Large intestine (tissue), 3 donors: Measurements from ENCODE around the gene WDR53. TPM values are rescaled to one million over a fixed set of nuclear protein-coding genes. Genes with fewer than 3 reads are reported as not detected.

Experiments used
- DNase-seq, 2 donors: peaks; one replicate each; pipeline versions ENCODE4 v3.0.0 to v3.0.0-alpha.2; 2013
- H3K27ac ChIP-seq: one replicate; pipeline ENCODE4 v1.5.1; 2013; ENCODE audit warnings: low read length
- H3K27me3 ChIP-seq: 2 replicates; pipeline ENCODE4 v1.6.1; 2013; ENCODE audit warnings: low read length; ENCODE audit not compliant: control insufficient read depth, insufficient read depth
- H3K36me3 ChIP-seq: 2 replicates; pipeline ENCODE4 v1.6.1; 2013; ENCODE audit warnings: low read length; ENCODE audit not compliant: control insufficient read depth, insufficient read depth
- H3K4me1 ChIP-seq: one replicate; pipeline ENCODE4 v1.6.1; 2013; ENCODE audit warnings: low read length; ENCODE audit not compliant: control insufficient read depth, insufficient read depth
- H3K4me3 ChIP-seq: one replicate; pipeline ENCODE4 v1.5.1; 2013; ENCODE audit warnings: low read length
- H3K9me3 ChIP-seq: one replicate; pipeline ENCODE4 v1.6.1; 2013; ENCODE audit warnings: mild to moderate bottlenecking, low read depth, low read length, moderate library complexity; ENCODE audit not compliant: control insufficient read depth
- WGBS: methylation state at CpG from one replicate; pipeline ENCODE4 v1.1.5; 2013; ENCODE audit warnings: low lambda C conversion rate; ENCODE audit not compliant: insufficient coverage; 5-methylcytosine and 5-hydroxymethylcytosine counted together
- polyA plus RNA-seq: library from polyadenylated mRNA; unstranded; fragments of 120-200 nt; gene quantifications from one replicate; pipeline ENCODE4 v1.2.1, GENCODE V29; 2013

Gene WDR53
- polyA plus RNA-seq, 1 donor, result 9.2 TPM

- WGBS, result 100% methylated on average over 3 of the region's 8 CpGs
- Histone ChIP-seq H3K36me3 (peaks cover 4% of the 10 kb centered on the region), H3K27me3 (no peaks in the 10 kb centered on the region), H3K4me3 (no peak overlapping the region), H3K27ac (no peak overlapping the region), H3K9me3 (peaks cover 3% of the 10 kb centered on the region), H3K4me1 (peaks cover 3% of the 10 kb centered on the region)
- no peak for DNase-seq
Measured at GRCh38 chr3:196506687-196507086, 61.7 kb downstream of the WDR53 start.

GRCh38 chr3:196504556-196504955 lies 63.8 kb downstream of the WDR53 start:
- no peak for DNase-seq
- Histone ChIP-seq H3K27ac (no peak overlapping the region), H3K4me3 (no peak overlapping the region), H3K9me3 (peaks cover 3% of the 10 kb centered on the region), H3K27me3 (no peaks in the 10 kb centered on the region), H3K4me1 (peaks cover 7% of the 10 kb centered on the region), H3K36me3 (peaks cover 4% of the 10 kb centered on the region)
- no CpG with 5 or more reads among the region's 6 CpGs for WGBS

Other genes starting within 250 kb of the WDR53 start
- gene TM4SF19, start 230.2 kb downstream of the WDR53 start, polyA plus RNA-seq, result 0.04 TPM
- 25.5 TPM for gene UBXN7, start 136.1 kb downstream of the WDR53 start, polyA plus RNA-seq
- gene RNF168, start 64.8 kb downstream of the WDR53 start, polyA plus RNA-seq, result 11.4 TPM
- gene SMCO1, start 53.2 kb downstream of the WDR53 start, polyA plus RNA-seq, result not detected
- gene FBXO45, start 106 bp upstream of the WDR53 start, polyA plus RNA-seq, result 12.2 TPM
- gene NRROS, start 71.1 kb upstream of the WDR53 start, polyA plus RNA-seq, result 2.1 TPM
- 2.7 TPM for gene CEP19, start 143.7 kb upstream of the WDR53 start, polyA plus RNA-seq
- gene PIGX, start 143.8 kb upstream of the WDR53 start, polyA plus RNA-seq, result 31.2 TPM
- 46.2 TPM for gene PAK2, start 171.3 kb upstream of the WDR53 start, polyA plus RNA-seq